ENCODE data around the gene GNAQ.

- TF ChIP-seq POLR2AphosphoS5 (IDR thresholded peaks at IDR 0.05; ENCODE audit: low read depth, low read length): no peak
- TF ChIP-seq FOXP2 (optimal IDR thresholded peaks at IDR 0.05; ENCODE audit: borderline replicate concordance, extremely low read depth, extremely low read length, insufficient read depth): no peak
These were observed 41.1 kb upstream of the GNAQ start for GRCh38 chr9:78072586-78073199.

Measured in PFSK-1 (cell line).